ENCODE measurements around the gene PRKCZ. TPM values are rescaled to one million over a fixed set of nuclear protein-coding genes. Genes with fewer than 3 reads are reported as not detected.

Gene PRKCZ
- polyA plus RNA-seq, 2 donors = 21.2 to 34.3 TPM

DNA sequence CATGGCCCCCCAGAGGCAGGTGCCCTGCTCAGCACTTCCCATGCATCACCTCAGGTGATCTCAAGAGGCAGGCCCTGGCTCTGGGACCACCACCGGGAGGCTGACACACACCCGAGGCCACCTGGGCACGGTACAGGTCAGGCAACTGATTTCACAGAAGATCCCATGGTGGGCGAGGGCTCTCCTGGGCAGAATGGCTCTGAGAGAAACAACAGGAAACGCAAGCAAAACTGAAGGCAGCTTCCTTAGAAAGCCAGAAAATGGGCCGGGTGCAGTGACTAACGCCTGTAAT lies 166.5 kb downstream of the PRKCZ start:
- Histone ChIP-seq H3K36me3 (ENCODE audit: control insufficient read depth in 2 of 2, insufficient read depth in 2 of 2, low read length in 1 of 2) (no peaks in the 10 kb centered on the region), H3K27ac (ENCODE audit: low read depth in 2 of 2, low read length in 1 of 2) (no peak overlapping the region), H3K27me3 (ENCODE audit: control insufficient read depth in 1 of 2, insufficient read depth in 2 of 2, low read length in 2 of 2) (no peaks in the 10 kb centered on the region), H3K4me1 (ENCODE audit: control insufficient read depth in 2 of 2, insufficient read depth in 2 of 2, low read length in 1 of 2) (peaks cover 12 to 30% of the 10 kb centered on the region in 2 donors), H3K9me3 (ENCODE audit: control insufficient read depth in 2 of 2, insufficient read depth in 1 of 2, low read depth in 1 of 2, low read length in 1 of 2) (no peaks in the 10 kb centered on the region), H3K4me3 (ENCODE audit: low read depth in 1 of 2, low read length in 2 of 2) (no peak overlapping the region)
- 78 to 84% methylated on average over 7 of the region's 7 CpGs for WGBS, 2 donors

DNA sequence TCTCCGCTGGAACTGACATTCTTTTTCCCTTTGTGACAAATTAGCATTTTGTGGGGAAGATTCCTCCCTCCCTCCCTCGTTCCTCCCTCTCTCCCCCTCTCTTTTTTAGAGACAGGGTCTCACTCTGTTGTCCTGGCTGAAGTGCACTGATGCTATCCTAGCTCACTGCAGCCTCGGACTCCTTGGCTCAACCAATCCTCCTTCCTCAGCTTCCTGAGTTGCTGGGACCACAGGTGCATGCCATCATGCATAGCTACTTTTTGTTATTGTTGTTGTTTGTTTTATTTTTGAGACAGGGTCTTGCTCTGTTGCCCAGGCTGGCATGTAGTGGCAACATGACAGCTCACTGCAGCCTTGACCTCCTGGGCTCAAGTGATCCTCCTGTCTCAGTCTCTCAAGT lies 171.1 kb downstream of the PRKCZ start:
- Histone ChIP-seq H3K4me3 (ENCODE audit: low read depth in 1 of 2, low read length in 2 of 2) (no peak overlapping the region), H3K4me1 (ENCODE audit: control insufficient read depth in 2 of 2, insufficient read depth in 2 of 2, low read length in 1 of 2) (peaks cover 0 to 2% of the 10 kb centered on the region in 2 donors), H3K9me3 (ENCODE audit: control insufficient read depth in 2 of 2, insufficient read depth in 1 of 2, low read depth in 1 of 2, low read length in 1 of 2) (no peaks in the 10 kb centered on the region), H3K36me3 (ENCODE audit: control insufficient read depth in 2 of 2, insufficient read depth in 2 of 2, low read length in 1 of 2) (no peaks in the 10 kb centered on the region), H3K27me3 (ENCODE audit: control insufficient read depth in 1 of 2, insufficient read depth in 2 of 2, low read length in 2 of 2) (no peaks in the 10 kb centered on the region), H3K27ac (ENCODE audit: low read depth in 2 of 2, low read length in 1 of 2) (no peak overlapping the region)
- WGBS, 2 donors = 79 to 83% methylated on average over 3 of the region's 3 CpGs

DNA sequence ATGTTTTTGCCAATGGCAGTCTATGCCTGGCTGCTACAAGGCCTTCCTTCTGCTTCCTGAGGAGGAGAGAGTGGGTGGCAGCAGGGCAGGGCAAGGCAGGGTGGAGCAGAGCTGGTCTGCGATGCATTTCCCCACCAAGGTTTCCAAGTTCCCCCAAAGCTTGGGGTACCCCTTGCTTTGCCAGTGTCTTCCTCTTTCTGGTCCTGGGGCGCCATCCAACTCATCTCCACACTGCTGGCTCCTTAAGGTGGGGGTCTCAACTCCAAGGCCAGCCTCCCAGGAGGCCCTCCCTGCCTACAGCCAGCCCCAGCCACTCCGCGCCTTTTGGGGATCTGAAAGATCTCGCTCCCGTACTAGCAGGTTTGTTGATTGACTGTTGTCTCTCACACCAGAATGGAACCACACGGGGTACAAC lies 174.0 kb downstream of the PRKCZ start:
- no peaks in the 10 kb centered on the region for H3K9me3 ChIP-seq (ENCODE audit: control insufficient read depth in 2 of 2, insufficient read depth in 1 of 2, low read depth in 1 of 2, low read length in 1 of 2)
- no peak overlapping the region for H3K4me3 ChIP-seq (ENCODE audit: low read depth in 1 of 2, low read length in 2 of 2)
- no peaks in the 10 kb centered on the region for H3K36me3 ChIP-seq (ENCODE audit: control insufficient read depth in 2 of 2, insufficient read depth in 2 of 2, low read length in 1 of 2)
- H3K4me1 ChIP-seq (ENCODE audit: control insufficient read depth in 2 of 2, insufficient read depth in 2 of 2, low read length in 1 of 2) = peaks cover 0 to 7% of the 10 kb centered on the region in 2 donors
- WGBS, 2 donors = 85 to 88% methylated on average over 7 of the region's 7 CpGs
- no peak overlapping the region for H3K27ac ChIP-seq (ENCODE audit: low read depth in 2 of 2, low read length in 1 of 2)
- no peaks in the 10 kb centered on the region for H3K27me3 ChIP-seq (ENCODE audit: control insufficient read depth in 1 of 2, insufficient read depth in 2 of 2, low read length in 2 of 2)

DNA sequence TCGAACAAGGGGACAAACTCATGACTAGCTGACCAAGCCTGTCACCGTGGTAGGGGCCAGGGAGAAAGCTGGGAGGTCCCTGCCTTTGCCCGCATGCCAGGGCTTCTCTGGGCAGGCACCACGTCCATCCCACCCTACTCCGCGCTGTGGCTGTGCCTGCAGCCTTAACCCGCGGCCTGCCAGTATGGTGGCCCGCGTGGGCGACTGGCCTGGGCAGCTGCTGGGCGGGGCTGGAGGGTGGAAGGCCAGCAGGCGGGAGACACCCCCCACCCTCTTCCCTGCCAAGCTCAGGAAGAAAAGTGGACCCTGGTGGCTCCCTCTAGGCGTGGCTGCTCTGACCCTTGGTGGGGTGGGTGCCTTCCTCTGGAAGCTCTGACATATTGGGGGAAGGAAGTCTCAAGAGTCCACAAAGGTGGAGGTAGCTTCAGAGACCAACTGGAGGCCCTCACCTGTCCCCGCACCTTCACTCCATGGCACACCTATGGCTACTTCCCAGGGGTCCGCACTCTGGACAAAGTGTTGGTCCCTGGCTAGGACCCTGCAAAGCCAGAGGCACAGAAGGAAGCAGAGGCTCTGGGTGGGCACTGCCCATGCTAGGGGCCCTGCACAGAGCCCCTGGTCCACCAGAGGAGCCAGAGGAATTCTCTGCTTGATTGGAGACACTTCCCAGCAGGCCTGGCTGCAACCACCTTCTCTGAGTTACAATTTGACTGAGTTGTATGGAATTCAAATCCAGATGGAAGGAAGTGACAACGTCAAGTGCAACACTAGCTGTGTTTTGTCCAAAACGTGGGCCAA lies 174.6 kb downstream of the PRKCZ start:
- Histone ChIP-seq H3K27me3 (ENCODE audit: control insufficient read depth in 1 of 2, insufficient read depth in 2 of 2, low read length in 2 of 2) (no peaks in the 10 kb centered on the region), H3K27ac (ENCODE audit: low read depth in 2 of 2, low read length in 1 of 2) (no peak overlapping the region), H3K36me3 (ENCODE audit: control insufficient read depth in 2 of 2, insufficient read depth in 2 of 2, low read length in 1 of 2) (no peaks in the 10 kb centered on the region), H3K4me1 (ENCODE audit: control insufficient read depth in 2 of 2, insufficient read depth in 2 of 2, low read length in 1 of 2) (peaks cover 0 to 7% of the 10 kb centered on the region in 2 donors), H3K4me3 (ENCODE audit: low read depth in 1 of 2, low read length in 2 of 2) (no peak overlapping the region), H3K9me3 (ENCODE audit: control insufficient read depth in 2 of 2, insufficient read depth in 1 of 2, low read depth in 1 of 2, low read length in 1 of 2) (no peaks in the 10 kb centered on the region)
- 79% methylated on average over 18 of the region's 18 CpGs for WGBS, 2 donors

DNA sequence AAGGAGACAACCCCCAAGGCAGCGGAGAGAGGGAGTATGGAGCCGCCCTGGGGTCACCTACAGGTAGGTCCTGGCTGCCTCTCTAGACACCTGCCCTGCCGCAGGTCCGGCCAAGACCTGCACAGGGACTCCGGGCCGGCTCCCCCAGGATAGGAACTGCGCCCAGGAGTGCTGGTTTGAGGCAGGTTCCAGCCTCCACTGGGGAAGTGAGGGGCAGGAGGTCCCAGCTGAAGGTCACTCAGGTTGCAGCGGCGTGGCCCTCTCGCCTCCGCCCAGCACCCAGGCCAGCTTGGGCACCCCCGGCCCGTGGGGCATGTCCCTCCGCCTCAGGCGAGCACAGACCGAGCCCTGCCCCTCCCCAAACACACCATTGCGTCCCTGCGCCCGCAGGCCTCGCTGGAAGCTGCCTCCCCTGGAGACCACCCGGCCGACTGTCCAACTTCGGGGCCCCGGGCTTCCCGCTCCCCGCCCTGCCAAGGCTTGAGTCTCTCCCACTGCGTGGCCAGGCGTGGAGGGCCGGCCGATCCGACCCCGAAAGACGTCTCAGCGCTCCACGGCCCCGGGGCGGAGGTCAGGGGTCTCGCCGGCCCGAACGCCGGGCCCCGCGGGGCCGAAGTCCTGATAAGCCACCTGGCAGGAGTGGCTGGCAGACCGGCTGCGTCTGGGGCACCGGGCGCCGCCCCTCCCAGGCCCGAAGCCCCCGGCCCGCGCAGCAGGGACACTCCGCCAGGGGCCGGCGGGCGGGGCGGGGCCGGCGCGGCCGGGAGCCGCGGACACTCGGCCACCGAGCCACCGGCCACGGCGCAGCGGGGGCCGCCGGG lies 176.5 kb downstream of the PRKCZ start:
- peak overlapping the region; percentile 63 to 91 for H3K4me3 ChIP-seq (ENCODE audit: low read depth in 1 of 2, low read length in 2 of 2)
- H3K27ac ChIP-seq (ENCODE audit: low read depth in 2 of 2, low read length in 1 of 2) = peak overlapping the region; percentile 97 to 99
- no peaks in the 10 kb centered on the region for H3K36me3 ChIP-seq (ENCODE audit: control insufficient read depth in 2 of 2, insufficient read depth in 2 of 2, low read length in 1 of 2)
- H3K27me3 ChIP-seq (ENCODE audit: control insufficient read depth in 1 of 2, insufficient read depth in 2 of 2, low read length in 2 of 2) = no peaks in the 10 kb centered on the region
- H3K9me3 ChIP-seq (ENCODE audit: control insufficient read depth in 2 of 2, insufficient read depth in 1 of 2, low read depth in 1 of 2, low read length in 1 of 2) = no peaks in the 10 kb centered on the region
- WGBS, 2 donors = 14 to 17% methylated on average over 68 to 73 of the region's 73 CpGs
- H3K4me1 ChIP-seq (ENCODE audit: control insufficient read depth in 2 of 2, insufficient read depth in 2 of 2, low read length in 1 of 2) = peaks cover 0 to 18% of the 10 kb centered on the region in 2 donors

DNA sequence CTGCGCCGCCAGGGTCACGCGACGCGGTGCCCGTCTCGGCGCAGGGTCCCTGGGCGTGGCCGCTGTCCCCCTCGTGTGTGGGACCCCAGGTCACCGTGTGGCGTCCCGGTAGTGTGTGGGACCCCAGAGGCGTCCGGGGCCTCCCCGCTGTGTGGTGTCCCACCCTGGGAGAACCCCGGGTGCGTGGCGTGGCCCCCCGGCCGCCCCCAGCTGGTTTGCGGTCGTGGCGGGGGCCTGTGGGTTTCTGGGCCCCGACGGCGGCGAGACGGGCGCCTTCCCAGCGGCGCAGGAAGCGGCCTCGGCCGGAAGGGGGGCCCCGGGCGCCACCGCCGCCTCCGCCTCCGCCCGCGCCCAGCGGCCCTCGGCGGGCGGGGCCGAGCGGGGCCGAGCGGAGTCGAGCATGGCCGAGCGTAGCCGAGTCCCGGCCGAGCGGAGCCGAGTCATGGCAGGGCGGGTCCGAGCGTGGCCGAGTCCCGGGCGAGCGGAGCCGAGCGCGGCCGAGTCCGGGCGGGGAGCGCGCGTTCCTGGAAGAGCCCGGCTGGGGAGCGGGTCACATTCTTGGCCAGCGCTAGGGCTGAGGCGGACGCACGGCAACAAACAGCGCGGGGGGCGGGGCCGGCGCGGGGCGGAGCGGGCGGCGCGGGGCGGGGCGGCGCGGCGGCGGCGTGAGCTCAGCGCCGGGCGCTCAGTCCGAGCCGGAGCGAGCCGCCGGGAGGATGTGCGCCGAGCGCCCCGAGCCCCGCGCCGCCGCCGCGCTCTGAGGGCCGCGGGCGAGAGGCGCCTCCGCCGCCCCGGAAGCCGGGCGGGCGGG lies 177.3 kb downstream of the PRKCZ start:
- 0% methylated on average over 83 to 129 of the region's 129 CpGs for WGBS, 2 donors
- H3K27ac ChIP-seq (ENCODE audit: low read depth in 2 of 2, low read length in 1 of 2) = peak overlapping the region; percentile 97 to 99
- H3K4me1 ChIP-seq (ENCODE audit: control insufficient read depth in 2 of 2, insufficient read depth in 2 of 2, low read length in 1 of 2) = peaks cover 4 to 24% of the 10 kb centered on the region in 2 donors
- H3K4me3 ChIP-seq (ENCODE audit: low read depth in 1 of 2, low read length in 2 of 2) = peak overlapping the region; percentile 85 to 91
- no peaks in the 10 kb centered on the region for H3K36me3 ChIP-seq (ENCODE audit: control insufficient read depth in 2 of 2, insufficient read depth in 2 of 2, low read length in 1 of 2)
- no peaks in the 10 kb centered on the region for H3K27me3 ChIP-seq (ENCODE audit: control insufficient read depth in 1 of 2, insufficient read depth in 2 of 2, low read length in 2 of 2)
- no peaks in the 10 kb centered on the region for H3K9me3 ChIP-seq (ENCODE audit: control insufficient read depth in 2 of 2, insufficient read depth in 1 of 2, low read depth in 1 of 2, low read length in 1 of 2)

DNA sequence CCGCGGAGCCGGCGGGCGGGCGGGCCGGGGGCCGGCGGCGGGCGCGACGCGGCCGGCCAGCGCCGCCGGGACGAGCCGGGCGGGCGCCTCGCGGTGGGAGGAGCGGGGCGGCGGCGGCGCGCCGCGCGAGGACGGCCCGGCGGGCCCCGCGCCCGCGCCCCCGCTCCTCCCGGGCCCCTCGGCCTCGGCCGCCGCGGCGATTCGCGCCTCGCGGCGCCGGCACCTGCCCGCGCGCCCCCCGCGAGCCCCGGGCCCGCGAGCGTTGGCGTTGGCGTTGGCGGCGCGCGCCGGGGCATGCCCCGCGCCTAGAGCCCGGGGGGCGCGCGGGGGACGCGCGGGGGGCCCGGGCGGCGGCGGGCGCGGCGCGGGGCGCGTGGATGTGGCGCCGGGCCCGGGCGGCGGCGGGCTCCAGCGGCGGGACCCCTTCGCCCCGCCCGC lies 178.0 kb downstream of the PRKCZ start, which contains the start of gene SKI:
TSS of gene SKI (plus strand) at position 163 of the 438 bp plus-strand sequence. CDS start 448 bp downstream, outside the sequence.
- Histone ChIP-seq H3K36me3 (ENCODE audit: control insufficient read depth in 2 of 2, insufficient read depth in 2 of 2, low read length in 1 of 2) (no peaks in the 10 kb centered on the region), H3K4me1 (ENCODE audit: control insufficient read depth in 2 of 2, insufficient read depth in 2 of 2, low read length in 1 of 2) (peaks cover 5 to 30% of the 10 kb centered on the region in 2 donors), H3K27ac (ENCODE audit: low read depth in 2 of 2, low read length in 1 of 2) (peak within 1 kb of the TSS; percentile 97 to 99), H3K9me3 (ENCODE audit: control insufficient read depth in 2 of 2, insufficient read depth in 1 of 2, low read depth in 1 of 2, low read length in 1 of 2) (no peaks in the 10 kb centered on the region), H3K27me3 (ENCODE audit: control insufficient read depth in 1 of 2, insufficient read depth in 2 of 2, low read length in 2 of 2) (no peaks in the 10 kb centered on the region), H3K4me3 (ENCODE audit: low read depth in 1 of 2, low read length in 2 of 2) (peak within 1 kb of the TSS; percentile 85 to 91)
- 0 to 1% methylated on average over 1 to 100 of the region's 100 CpGs for WGBS, 2 donors

DNA sequence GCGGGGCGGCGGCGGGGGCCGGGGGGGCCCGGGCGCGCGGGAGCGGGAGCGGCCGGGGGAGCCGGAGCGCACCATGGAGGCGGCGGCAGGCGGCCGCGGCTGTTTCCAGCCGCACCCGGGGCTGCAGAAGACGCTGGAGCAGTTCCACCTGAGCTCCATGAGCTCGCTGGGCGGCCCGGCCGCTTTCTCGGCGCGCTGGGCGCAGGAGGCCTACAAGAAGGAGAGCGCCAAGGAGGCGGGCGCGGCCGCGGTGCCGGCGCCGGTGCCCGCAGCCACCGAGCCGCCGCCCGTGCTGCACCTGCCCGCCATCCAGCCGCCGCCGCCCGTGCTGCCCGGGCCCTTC lies 178.5 kb downstream of the PRKCZ start:
- Histone ChIP-seq H3K9me3 (ENCODE audit: control insufficient read depth in 2 of 2, insufficient read depth in 1 of 2, low read depth in 1 of 2, low read length in 1 of 2) (no peaks in the 10 kb centered on the region), H3K27me3 (ENCODE audit: control insufficient read depth in 1 of 2, insufficient read depth in 2 of 2, low read length in 2 of 2) (no peaks in the 10 kb centered on the region), H3K36me3 (ENCODE audit: control insufficient read depth in 2 of 2, insufficient read depth in 2 of 2, low read length in 1 of 2) (no peaks in the 10 kb centered on the region), H3K4me1 (ENCODE audit: control insufficient read depth in 2 of 2, insufficient read depth in 2 of 2, low read length in 1 of 2) (peaks cover 9 to 34% of the 10 kb centered on the region in 2 donors), H3K27ac (ENCODE audit: low read depth in 2 of 2, low read length in 1 of 2) (peak overlapping the region; percentile 77 to 94), H3K4me3 (ENCODE audit: low read depth in 1 of 2, low read length in 2 of 2) (peak overlapping the region; percentile 61 to 85)
- WGBS, 2 donors = 0 to 1% methylated on average over 17 to 50 of the region's 50 CpGs

All from esophagus (tissue), 2 donors.